Measurements from ENCODE around the gene TNRC6A.
"Not testable (repeated sequence)": the region's sequence is repeated elsewhere in the genome, so short reads cannot be mapped to it uniquely, and the experiment has no call there.

Gene TNRC6A

DNA sequence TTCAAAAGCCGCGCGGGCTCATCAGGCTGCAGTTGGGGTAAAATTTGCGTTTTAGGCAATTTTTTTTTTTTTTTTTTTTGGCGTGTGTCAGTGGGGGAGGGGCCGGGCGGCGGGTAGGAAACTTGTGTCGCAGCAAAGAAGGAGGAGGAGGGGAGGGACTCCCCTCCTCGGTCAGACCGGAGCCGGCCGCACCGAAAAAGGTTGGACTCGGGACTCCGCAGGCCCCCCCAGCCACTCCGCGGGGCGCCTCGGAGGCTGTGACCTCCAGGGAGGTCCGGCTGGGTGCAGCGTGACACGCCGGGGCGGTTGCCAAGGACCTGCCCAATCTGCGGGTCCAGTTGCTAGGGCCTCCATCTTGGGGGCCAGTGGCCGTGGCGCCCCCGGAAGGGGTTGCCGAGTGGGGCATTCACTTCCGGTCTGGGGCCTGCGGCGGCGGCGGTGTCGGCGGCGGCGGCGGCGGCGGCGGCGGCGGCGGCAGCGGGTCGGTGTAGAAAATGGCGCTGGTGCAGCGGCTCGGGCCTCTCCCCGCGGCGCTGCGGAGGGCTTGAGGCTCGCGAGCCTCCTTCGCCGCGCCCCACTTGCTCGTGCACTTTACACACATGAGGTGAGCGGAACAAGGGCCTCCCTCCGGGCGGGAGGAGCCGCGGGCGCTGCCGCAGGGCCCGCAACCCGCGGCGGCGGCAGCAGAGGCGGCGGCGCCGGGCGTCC, at the start of gene TNRC6A:
TNRC6A (plus strand) TSS at position 409 of the 708 bp plus-strand sequence; CDS start at position 600, 191 bp downstream.
- peak; percentile 61 to 73 for DNase-seq (ENCODE audit: low read depth in 2 of 2)

- no peak for DNase-seq (ENCODE audit: low read depth in 2 of 2)
Observed at GRCh38 chr16:24681793-24682192, 47.7 kb upstream of the TNRC6A start.

GRCh38 chr16:24683250-24683649, 46.2 kb upstream of the TNRC6A start:
- no peak for DNase-seq (ENCODE audit: low read depth in 2 of 2)

DNA sequence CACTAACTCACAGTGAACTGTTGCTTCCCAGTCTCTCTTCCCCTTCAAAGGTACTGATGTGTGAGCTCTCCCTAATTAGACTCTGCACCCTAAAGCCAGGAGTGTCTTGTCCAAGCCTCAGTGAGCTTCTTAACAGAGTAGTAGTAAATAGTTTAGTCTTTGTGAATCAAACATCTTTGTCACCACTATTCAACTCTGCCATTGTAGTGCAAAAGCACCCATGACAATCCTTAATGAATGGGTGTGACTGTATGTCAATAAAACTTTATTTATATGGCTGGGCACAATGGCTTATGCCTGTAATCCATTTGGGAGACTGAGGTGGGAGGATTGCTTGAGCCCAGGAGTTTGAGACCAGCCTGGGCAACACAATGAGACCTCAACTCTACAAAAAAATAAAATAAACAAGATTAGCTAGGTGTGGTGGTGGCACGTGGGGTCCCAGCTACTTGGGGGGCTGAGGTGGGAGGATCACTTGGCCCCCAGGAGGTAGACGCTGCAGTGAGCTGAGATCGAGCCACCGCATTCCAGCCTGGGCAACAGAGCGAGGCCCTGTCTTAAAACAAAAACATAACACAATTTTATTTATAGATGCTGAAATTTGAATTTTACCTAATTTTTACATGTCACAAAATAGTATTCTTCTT, 45.5 kb upstream of the TNRC6A start:
- no peak for DNase-seq (ENCODE audit: low read depth in 2 of 2)

DNA sequence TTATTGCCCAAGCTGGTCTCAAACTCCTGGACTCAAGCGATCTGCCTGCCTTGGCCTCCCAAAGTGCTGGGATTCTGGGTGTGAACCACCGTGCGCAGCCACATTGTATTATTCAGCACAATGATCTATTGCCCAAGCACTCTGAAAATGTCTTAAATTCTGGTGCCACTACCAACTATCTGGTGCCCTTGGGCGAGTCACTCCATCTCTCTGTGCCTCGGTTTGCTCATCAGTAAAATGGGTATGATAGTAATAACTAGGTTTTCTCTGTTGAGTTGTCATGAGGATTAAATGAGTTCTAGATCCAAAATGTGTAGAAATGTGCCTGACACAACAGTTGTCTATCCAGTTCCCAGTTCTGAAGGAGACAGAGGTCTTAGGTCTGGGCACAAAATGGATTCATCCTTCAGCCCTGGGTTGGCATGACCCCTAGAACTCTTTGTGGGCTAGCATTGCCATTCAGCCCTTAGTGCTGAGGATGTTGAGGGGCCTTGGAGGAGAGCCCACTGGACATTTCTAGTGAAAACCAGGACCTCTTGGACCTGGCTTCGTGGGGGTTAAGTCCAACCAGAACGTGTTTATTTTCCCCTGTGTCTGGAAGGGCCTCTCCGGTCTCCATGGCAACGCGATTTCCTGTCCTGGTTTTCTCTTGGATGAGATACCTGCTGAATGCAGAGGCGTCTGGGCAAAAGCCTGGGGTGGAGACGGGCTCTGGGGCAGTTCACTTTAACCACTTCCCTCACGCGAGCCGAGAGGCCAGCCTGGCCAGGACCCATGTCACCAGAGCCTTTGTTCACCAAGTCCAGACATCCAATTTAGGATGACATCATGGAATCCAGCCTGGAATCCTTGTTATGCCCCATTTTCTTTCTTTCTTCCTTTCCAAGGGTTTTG, 43.7 kb upstream of the TNRC6A start:
- DNase-seq (ENCODE audit: low read depth in 2 of 2), result no peak

DNA sequence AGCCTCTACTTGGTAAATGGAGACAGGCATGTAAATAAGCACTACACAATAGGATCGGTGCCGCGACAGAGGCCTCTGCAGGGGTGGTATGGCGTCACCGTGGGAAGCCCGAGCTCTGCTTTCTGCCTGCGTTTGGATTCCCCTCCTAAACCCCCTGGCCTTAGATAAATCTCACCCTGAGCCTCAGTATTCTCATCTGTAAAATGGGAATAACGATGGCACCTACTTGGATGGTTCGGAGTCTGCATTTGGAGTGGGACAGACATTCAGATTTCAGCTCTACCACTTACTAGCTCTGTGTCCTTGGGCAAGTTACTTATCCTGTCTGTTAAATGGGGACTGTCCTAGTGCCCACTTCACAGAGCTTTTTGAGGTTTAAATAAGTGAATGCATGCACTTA, 42.8 kb upstream of the TNRC6A start:
- no peak for DNase-seq (ENCODE audit: low read depth in 2 of 2)

GRCh38 chr16:24688359-24688758, 41.1 kb upstream of the TNRC6A start:
- no peak for DNase-seq (ENCODE audit: low read depth in 2 of 2)

DNA sequence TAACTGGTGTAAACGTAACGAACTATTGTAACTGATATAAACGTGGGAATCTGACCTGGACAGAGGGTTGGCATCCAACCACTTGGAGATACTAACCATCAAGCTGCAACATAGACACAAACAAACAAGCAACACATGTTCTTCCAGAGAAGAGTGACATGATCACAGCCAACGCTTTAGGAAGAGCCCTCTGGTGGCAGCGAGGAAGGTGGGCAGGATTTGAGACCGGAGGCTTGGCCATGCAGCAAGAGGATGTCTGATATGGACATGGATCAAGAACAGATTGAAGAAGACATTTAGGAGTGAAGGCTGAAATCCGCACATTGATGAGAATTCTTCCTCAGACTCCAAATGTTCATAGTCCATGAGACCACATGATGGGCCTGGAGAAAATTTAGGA, 40.3 kb upstream of the TNRC6A start:
- DNase-seq (ENCODE audit: low read depth in 2 of 2), result no peak

DNA sequence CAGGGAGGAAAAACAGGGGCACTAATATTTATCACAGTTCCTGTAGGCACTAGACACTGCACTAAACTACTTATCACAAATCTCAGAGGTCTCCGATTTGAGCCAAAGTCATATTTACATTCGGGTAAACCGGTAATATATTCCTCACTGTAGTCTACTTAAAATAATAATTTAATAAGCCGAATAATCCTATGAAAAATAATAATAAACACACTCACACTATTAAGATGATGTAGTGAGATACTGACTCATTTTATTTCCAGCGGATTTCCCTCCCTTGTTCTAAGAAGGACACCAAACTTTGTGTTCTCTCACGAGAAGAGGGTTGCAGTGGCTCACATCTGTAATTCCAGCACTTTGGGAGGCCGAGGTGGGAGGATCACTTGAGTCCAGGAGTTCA, 36.6 kb upstream of the TNRC6A start:
- DNase-seq (ENCODE audit: low read depth in 2 of 2), result no peak

- DNase-seq (ENCODE audit: low read depth in 2 of 2), result no peak
Observed at GRCh38 chr16:24694931-24695330, 34.5 kb upstream of the TNRC6A start.

- no peak for DNase-seq (ENCODE audit: low read depth in 2 of 2)
Observed at GRCh38 chr16:24696699-24697098, 32.8 kb upstream of the TNRC6A start.

DNA sequence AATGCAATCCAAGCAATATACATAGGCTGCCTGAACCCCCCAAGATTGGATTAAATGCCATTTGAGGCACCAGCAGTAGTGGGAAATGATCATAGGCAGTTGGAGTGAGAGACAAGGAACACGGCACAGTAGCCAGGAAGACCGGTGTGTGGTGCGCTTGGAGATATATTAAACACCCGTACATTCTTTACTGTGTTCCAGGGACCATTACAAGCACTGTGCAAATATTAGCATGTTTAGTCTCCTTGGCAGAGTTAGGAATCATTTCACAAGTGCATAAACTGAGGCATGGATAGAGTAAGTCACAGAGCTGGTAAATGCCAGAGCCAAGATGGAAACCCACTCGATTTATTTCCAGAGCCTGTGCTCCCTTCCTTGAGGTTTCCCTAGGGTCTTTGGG, 31.1 kb upstream of the TNRC6A start:
- DNase-seq (ENCODE audit: low read depth in 2 of 2), result no peak

DNA sequence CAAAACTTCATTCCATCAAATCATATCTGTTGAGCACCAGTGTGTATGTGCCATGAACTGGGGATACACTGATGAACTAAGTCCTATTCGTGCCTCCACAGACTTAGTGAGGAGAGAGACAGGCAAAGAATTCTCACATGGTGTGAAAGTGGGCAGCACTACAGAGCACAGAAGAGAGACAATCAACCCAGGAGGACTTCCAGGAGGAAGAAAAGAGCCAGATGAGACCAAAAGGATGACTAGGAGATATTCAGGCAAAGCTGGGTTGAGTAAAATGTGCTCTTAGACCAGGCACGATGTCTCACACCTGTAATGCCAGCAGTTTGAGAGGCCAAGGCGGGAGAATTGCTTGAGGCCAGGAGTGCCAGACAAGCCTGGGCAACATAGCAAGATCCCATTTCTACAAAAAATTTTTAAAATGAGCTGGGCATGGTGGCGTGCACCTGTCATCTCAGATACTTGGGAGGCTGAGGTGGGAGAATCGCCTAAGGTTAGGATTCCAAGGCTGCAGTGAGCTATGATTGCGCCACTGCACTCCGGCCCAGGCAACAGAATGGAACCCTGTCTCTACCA, 30.2 kb upstream of the TNRC6A start:
- no peak for DNase-seq (ENCODE audit: low read depth in 2 of 2)

DNA sequence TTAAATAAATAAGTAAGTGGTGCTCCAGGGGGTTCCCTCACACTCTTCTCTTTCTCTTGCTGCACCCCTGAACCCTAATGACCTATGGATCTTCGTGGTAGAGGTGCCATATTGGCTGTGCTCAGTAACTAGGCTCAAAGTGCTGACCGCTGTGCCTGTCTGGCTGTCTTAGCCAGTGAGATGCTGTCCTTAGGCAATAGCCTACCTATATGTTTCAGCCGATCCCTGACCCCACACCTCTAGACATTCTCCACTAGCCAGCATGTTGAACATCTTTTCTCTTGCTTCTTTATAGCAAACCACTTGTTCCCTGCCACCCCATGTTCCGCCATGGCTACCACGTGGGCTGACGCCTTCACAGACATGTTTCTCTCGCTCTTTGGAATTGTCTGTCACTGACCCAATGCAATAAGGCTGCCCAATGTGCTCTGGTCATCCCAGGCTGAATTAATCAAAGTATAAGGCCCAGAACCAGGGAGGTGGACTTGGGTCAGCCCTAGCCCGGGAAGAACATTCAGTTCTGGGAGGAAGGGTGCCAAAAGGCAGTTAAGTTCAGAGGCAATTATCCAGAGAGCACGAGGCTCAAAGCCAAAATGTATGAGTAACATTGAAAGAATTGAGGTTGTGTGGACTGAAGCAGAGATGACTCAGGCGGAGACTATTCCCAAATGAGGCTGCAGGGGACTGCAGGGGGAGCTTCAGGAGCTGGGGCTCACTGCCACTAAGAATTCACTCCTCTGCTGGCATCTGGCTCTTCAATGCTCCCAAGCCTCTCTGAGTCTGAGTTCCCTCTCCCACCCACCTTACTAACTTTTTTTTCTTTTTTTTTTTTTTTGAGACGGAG, 28.7 kb upstream of the TNRC6A start:
- no peak for DNase-seq (ENCODE audit: low read depth in 2 of 2)

DNA sequence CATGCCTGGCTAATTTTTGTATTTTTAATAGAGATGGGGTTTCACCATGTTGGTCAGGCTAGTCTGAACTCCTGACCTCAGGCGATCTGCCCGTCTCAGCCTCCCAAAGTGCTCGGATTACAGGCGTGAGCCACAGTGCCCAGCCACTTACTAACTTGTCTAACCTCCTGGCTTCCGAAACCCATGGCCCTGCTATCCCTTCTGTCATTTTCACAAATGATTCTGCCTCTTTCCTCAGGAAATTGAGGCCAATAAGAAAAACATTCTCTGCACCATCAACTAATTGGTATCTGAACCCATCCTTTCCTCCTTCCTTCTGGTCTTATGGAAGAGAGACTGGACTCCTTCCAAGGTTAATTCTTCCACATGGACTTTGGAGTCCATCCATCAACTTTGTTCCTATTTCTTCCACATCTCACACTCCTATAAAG, 27.9 kb upstream of the TNRC6A start:
- DNase-seq (ENCODE audit: low read depth in 2 of 2), result no peak

- not testable (repeated sequence) for DNase-seq (ENCODE audit: low read depth in 2 of 2)
Observed at GRCh38 chr16:24707760-24708159, 21.7 kb upstream of the TNRC6A start.

GRCh38 chr16:24713379-24713778, 16.1 kb upstream of the TNRC6A start:
- no peak for DNase-seq (ENCODE audit: low read depth in 2 of 2)

DNA sequence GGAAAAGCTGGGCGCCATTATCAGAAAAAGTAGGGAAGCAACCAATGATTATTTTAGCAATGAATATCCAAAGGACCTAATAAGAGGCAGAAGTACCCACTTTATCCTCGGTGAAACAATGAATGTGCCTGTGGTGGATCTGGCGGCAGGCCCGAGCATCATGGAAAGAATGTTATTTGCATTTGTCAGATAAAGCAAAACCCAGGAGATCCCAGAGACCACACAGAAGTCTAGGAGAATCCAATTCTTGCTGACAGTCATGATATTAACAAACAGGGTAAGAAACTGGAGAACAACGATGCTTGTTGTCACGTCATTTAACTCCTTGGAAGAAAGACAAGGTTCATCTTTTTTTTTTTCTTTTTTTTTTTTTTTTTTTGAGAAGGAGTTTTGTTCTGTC, 12.0 kb upstream of the TNRC6A start:
- no peak for DNase-seq (ENCODE audit: low read depth in 2 of 2)

- no peak for DNase-seq (ENCODE audit: low read depth in 2 of 2)
Observed at GRCh38 chr16:24718967-24719521, 10.4 kb upstream of the TNRC6A start.

- DNase-seq (ENCODE audit: low read depth in 2 of 2), result peak; percentile 40 to 56
Observed at GRCh38 chr16:24721830-24722238, 7.6 kb upstream of the TNRC6A start.

- DNase-seq (ENCODE audit: low read depth in 2 of 2), result no peak
Observed at GRCh38 chr16:24723663-24724062, 5.8 kb upstream of the TNRC6A start.

Measured in activated CD4-positive, alpha-beta T cell treated with anti-CD3 and anti-CD28 coated beads for 24 hours (primary cell).